GM19025 (cell line): Measurements from ENCODE around the gene BLM.
A peak's percentile ranks its signal among the peaks of the same experiment; 100 is the strongest.
"Not testable (repeated sequence)": the region's sequence is repeated elsewhere in the genome, so short reads cannot be mapped to it uniquely, and the experiment has no call there.

Source experiments
- ATAC-seq: cut with Tn5 transposase; IDR thresholded peaks from one replicate; pipeline ENCODE4 v1.9.1; 2021; ENCODE audit warnings: mild to moderate bottlenecking, low read depth, moderate library complexity; ENCODE audit not compliant: unreplicated experiment

Gene BLM

DNA sequence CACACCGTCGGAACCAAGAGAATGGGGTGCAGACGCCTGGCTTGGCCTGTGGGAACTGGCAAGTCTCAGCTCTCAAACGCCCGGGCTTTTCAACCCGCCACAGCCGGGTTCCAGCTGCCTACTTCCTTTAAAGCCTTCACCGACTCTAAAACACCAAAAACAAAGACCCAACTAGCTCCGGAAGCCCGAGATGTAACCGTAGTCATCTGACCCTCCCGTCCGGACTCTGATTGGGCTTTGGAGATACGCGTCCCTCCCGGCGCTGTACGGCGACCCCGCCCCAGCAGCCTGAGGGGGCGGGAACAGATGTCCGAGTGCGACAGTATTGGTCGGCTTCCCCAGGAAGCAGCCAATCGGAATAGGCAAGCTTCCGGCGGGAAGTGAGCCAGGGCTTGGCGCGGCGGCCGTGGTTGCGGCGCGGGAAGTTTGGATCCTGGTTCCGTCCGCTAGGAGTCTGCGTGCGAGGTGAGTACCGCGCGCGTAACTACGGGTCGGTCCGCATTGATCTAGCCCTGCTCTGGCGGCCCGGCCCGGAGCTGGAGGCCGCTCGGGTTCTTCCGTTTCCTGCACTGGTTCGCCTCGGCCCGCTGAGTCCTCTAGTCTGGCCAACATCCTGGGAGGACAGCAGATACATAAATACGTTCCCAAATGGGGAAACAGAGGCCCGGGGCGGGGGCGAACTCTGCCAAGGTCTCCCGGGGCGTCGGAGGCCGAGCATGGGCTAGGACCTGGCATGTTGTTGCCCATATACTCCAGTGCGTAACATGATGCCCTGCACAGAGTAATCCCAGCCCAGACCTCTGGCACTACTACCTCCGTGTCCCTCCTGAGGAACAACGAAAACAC is at the start of gene BLM:
Gene BLM, plus strand, starts transcription at position 371 of the 846 bp plus-strand sequence. CDS start 30,047 bp downstream, outside the sequence.
- peak; percentile 99 for ATAC-seq

DNA sequence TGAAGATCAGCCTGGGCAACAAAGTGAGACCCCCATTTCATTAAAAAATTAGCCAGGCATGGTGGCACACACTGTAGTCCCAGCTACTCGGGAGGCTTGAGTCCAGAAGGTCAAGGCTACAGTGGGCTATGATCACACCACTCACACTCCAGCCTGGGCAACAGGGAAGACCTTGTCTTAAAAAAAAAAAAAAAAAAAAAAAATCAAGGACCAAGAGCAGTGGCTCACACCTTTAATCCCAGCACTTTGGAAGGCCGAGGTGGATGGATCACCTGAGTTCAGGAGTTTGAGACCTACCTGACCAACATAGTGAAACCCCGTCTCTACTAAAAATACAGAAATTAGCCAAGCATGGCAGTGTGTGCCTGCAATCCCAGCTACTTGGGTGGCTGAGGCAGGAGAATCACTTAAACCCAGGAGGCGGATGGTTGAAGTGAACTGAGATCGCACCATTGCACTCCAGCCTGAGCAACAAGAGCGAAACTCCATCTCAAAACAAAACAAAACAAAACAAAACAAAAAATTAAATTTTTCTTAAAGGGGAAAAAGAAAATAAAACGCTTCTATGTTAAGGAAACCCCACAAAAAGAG is 49.3 kb upstream of the BLM start:
- not testable (repeated sequence) for ATAC-seq

DNA sequence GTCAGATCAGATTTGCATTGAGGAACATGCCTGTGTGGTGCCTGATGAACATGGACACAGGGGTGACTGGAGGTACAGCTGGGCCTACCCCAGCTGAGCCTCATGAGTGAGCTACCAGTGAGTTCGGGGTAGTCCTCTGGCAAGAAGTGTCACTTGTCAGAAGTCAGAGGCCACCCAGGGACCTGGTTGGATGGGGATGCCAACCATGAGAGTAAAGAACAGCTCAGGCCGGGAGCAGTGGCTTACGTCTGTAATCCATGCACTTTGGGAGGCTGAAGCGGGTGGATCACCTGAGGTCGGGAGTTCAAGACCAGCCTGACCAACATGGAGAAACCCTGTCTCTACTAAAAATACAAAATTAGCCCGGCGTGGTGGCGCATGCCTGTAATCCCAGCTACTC is 46.5 kb upstream of the BLM start:
- ATAC-seq = not testable (repeated sequence)

DNA sequence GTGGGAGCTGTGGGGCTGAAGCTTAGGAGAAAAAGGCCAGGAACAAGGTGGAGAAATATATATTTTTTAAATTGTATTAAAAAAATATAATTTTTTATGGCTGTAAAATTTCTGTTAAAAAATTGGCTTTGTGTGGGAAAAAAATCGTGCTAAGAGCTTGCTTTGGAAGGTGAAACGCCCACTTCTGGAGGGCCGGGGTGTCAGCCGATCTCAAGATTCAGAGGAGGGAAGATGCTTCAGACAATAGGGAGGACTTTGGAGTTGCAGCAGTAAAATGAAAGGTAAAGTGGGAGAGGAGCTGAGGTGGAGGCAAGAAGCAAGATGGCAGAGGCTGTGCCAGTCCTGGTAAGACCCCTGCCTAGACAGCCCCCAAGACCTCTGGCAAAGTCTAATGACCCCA is 45.9 kb upstream of the BLM start:
- no peak for ATAC-seq

DNA sequence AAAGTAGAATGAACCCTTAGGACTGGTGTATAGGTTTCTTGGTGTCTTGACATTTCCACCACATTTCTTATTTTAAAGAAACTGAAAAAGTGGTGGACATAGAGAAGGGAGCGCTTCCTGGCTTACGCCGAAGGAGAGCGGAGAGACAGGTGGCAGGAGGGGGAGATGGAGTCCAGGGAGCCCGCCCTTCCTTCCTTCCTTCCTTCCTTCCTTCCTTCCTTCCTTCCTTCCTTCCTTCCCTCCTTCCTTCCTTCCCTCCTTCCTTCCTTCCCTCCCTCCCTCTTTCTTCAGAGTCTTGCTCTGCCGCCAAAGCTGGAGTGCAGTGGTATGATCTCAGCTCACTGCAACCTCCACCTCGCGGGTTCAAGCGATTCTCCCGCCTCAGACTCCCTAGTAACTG is 43.8 kb upstream of the BLM start:
- ATAC-seq = not testable (repeated sequence)

DNA sequence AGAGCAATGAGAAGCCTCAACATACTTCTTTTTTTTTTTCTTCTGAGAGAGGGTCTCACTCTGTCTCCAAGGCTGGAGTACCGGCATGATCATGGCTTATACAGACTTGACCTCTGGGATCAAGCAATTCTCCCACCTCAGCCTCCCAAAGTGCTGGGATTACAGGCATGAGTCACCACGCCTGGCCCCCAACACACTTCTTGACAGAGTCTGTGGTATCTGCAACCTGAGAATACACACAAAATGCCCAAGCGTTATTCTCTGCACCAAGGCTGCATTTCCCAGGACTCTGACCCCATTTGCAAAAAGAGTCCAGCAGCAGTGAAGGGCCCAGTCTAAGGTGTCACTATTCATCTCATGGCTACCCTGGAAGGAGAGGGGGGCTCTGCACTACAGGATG is 42.7 kb upstream of the BLM start:
- ATAC-seq = no peak

DNA sequence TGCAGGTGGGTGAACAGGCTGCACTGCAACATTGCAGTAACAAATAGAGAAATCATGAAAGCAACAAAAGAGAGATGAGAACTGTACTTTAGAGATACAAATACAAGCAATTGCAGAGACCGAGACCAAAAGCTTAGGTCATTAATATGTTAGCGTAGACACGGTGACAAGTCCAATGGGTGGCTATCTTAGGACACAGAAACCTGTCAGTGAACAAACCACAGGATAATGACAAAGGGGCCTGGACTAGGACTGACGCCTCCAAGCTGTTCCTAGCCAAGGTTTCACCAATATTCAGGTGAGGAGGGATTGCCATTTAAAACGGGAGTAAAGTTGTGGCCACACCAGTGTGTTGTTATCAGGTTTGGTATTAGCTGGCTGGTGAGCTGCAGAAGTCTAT is 41.7 kb upstream of the BLM start:
- no peak for ATAC-seq

DNA sequence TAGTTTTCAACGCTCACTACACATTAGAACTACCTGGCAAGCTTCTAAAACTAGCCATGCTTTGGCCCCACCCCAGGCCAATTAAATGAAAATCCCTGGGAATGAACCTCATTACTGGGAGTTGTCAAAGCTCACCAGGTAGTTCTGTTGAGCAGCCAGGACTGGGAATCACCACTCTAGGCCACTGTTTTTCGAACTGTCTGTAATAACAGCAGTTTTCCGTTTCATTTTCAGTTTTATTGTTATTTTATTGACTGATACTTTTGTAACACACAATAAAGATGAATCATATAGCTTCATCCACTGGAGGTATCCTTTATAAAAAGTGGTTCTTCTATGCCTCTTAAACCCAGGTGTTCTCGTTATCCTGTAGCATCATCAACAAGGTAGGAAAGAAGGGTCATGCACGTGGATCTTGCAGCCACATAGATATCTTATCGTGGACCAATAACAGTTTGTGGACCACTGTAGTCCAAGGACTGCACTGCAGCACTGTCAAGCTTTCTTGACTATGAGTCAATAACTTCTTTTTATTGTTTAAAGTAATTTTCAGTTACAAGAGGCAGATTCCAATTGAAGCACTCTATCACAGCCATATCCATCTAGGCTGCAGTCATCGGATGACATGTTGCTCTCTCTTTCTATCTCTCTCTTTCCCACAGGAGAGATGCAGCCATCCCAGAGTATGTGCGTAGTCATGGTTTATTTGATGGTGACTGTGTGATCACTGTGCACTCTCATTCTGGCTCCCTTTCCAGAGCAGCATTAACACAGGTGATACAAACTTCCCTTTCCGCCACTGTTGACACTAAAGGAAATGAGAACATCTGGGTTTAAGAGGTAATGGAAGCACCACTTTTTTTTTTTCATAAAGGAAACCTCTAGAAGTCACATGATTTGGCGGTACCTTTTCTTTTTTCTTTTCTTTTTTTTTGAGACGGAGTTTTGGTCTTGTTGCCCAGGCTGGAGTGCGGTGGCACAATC is 39.0 kb upstream of the BLM start:
- ATAC-seq = no peak

DNA sequence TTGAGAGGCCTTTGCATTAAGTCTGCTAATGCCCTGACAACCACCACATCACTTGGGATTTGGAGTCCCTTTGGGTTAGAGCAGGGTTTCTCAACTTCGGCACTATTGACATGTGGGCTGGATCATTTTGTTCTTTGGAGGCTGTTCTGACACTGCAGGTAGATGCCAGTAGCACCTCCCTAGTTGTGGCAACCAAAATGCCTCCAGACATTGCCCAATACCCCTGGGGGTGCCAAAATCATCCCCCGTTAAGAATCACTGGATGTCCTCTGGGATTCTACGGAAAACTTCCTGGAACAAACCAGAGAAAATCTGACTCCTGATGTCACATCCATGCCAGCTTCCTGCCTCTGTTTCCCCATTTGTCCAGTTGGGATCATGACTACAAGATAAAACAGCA is 37.2 kb upstream of the BLM start:
- ATAC-seq = no peak

DNA sequence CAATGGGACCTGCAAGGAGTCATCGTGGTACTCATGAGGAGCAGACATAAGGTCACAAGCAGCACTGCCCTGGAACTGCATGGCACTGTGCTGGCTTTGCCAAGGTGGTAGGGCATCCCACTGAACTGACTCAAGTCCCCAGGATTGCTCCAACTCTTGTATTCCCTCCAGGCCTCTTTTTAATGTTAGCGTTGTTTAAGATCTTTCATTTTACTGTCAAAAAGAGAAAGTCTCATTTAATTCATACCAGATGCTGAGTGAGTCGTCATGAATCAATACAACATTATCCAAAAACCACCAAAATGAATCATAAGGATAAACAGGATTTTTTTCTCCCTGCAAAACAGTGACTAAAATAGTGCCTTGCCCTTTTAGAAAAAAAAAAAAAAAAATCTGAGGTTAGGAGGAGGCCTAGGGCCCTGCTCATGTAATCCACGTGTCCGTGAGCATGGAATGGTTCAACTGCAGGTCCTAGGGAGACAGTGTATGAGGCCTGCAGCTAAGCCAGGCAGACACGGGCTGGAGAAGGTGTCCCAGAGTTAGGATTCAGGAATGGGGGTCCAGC is 36.7 kb upstream of the BLM start:
- ATAC-seq = no peak

DNA sequence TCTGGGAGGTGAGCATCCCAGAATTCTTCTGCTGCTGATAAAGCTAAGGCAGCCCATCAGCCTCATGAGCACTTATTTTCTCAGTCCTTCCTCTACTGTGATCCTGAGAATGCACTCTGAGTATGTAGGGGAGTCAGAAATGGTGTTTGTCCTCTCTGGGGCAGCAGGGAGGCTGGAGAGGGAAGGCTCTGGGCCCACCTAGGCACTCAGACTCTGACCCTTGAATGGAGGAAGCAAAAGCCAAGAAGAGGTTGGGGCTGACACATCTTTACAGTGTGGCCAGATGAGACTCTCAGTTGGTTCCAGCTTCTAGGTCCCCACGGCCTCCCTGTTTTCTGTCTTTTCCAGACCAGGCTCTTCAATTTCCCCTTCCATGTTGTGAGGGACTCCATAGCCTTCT is 36.1 kb upstream of the BLM start:
- no peak for ATAC-seq

DNA sequence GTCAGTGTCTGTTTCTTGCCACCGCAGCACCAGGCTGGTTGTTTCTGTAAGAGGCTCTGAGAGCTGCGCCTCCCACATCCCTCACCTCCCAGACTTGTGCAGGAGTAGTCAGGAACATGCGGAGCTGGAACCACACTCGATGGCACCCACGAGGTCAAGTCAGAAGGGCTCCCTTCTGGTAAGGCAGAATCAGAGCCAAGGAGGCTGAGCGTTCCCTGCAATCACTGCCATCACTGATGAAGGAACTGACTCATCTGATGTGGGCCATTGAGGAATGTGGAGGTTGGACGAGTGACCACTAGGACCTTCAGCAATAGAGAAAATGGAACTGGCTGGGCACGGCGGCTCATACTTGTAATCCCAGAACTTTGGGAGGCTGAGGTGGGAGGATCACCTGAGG is 35.7 kb upstream of the BLM start:
- no peak for ATAC-seq

DNA sequence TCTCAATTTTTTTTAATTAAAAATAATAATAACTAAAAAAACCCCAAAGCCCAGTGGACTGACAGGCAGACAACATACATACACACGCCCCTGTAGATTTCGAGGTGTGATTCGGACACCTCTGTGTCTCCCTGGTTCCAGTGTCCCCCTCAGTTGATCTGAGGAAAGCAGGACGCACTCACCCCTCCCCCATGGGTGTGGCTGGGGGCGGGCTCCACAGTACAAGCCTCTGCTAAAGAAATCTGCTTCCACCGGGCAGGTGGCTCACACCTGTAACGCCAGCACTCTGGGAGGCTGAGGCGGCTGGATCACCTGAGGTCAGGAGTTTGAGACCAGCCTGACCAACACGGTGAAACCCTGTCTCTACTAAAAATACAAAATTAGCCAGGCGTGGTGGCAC is 33.8 kb upstream of the BLM start:
- ATAC-seq = no peak

DNA sequence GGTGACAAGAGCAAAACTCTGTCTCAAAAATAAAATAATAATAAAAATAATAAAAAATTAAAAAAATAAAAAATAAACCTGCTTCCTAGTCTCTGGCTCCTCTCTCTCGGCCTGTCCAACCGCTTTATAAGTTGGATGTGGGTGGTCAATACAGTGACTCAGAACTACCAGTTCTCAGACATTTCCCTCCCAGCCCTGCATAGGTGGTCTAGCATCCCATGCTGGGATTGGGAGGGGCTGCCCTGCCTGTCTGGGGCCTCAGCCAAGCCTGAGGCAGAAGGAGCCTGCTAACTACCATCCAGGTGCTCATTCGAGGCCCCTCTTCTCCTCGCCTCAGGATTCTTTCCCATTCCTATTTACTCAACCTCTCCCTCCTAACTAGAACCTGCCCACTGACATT is 33.3 kb upstream of the BLM start:
- ATAC-seq = no peak

DNA sequence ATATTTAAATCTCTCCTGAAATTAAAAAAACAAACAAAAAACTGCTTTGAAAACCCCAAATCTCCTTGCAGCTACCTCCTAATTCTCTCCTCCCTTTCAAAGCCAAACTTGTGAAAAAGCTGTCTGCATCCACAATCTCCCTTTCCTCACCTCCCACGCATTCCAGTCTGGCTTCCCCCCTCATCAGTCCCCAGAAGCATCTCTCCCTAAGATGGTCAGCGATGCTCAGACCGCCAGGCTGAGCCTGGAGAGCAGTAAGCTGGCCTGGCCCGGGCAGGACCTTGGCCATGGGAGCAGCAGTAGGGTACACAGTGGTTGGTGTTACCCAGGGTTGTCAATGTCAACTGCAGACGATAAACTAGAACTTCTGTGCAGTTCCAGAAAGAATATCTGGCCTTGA is 32.9 kb upstream of the BLM start:
- ATAC-seq = no peak

DNA sequence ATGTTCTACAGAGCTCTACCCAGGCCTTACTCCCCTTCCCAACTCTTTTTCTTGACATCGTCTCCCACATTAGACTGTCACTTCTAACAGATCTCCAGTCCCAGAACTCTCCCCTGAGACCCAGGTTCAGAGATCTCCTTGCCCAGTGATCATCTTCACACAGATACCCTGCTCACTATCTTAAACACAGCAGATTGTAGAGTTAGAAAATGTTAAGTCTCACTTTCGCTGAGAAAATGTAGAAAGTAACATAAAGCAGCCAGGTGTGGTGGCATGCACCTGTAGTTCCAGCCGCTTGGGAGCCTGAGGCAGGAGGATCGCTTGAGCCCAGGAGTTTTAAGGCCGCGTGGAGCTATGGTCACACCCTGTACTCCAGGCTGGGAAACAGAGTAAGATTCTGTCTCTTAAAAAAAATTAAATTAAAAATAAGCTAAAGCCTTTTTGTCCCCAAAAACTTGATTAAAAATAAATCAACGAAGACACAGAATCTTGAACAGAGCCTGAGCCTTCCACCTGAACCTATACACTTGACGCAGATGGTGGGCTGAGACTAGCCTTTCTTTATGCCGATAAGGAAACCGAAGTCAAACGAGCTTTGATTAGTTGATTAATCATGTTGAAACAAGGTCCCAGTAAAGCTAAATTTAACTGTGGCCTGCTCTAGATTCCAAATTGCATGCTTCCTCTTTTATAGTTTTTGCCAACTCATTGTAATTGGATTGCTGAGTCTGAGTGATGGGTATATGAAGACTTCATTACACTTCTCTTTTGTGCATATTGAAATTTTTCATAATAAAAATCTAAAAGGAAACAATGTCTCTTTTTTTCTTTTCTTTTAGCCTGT is 31.3 kb upstream of the BLM start:
- no peak for ATAC-seq

DNA sequence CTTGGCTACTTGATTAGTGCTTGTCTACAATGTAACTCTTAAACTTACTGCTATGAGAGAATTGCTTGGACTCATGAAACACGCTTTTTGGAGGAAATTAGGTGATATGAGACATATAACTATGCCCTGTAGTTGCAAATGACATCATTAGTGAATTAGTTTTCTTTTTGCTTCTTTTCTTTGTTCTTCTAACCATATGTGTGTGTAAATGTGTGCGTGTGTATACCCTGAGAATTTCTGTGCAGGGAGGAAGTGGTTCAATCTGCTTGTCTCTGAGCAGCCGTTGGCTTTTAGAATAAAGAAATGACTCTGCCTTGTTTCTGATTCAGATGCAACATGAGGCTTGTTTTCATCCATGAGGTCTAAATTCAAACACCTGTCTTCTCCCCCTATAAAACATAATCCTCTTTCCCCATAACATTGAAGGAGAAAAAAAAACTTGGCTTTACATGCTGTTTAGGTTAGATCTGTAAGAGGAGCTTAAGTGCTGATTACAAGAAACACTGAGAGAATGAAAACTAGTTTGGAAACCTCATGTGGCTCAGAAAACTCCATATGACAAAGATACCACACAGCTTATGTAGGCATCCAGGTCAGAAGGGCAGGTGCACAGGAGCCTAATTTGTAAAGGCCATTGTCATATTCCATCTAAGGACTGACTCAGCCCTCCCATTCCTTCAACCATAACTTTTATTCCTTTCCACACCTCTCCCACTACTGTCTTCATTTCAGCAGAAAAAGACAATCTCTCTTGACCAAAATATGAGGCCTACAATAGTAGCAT is 30.5 kb upstream of the BLM start:
- no peak for ATAC-seq

DNA sequence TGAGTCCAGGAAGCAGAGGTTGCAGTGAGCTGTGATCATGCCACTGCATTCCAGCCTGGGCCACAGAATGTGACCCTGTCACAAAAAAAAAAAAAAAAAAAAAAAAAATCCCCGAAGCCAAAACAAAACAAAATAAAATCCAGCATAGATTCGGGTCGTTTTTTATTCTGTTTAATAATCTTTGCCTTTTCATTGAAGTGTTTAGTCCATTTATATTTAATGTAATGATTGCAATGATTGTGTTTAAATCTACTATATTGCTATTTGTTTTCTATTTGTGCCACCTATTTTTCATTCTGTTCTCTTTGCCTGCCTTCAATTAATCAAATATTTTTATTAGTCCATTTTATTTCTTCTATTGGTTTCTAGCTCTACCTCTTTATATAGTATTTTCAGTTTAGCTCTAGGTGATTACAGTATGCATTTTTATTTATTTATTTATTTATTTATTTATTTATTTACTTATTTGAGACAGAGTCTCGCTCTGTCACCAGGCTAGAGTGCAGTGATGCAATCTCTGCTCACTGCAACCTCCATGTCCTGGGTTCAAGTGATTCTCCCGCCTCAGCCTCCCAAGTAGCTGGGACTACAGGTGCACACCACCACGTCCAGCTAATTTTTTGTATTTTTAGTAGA is 27.7 kb upstream of the BLM start:
- not testable (repeated sequence) for ATAC-seq

DNA sequence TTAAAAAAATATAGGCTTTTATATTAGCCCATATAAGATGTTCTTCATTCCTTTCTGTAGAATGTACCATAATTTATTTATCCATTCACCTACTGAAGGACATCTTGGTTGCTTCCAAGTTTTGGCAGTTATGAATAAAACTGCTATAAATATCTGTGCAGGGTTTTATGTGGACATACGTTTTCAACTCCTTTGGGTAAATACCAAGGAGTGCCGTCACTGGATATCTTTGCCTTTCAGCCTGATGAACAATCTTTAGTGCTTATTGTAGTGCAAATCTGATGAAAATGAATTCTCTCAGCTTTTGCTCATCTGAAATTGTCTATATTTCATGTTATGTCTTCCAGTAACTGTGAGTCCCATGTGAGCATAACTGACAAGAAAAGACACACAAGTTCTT is 26.6 kb upstream of the BLM start:
- ATAC-seq = no peak
